Subcutaneous adipose tissue (tissue), 4 donors: ENCODE results near the gene DAAM1. TPM values are rescaled to one million over a fixed set of nuclear protein-coding genes. Genes with fewer than 3 reads are reported as not detected.

ENCODE experiments used
- CTCF ChIP-seq: fragments of 450-650 bp; IDR thresholded peaks from one replicate; pipeline ENCODE4 v1.5.1; 2016; ENCODE audit warnings: low read depth, mild to moderate bottlenecking, control low read depth, antibody characterized with exemption, moderate library complexity
- total RNA-seq, 4 donors: library from RNA; depleted of rRNA; stranded (reverse); fragments of >200 nt; gene quantifications; one replicate each; pipeline ENCODE4 v1.1.0, GENCODE V29; 2016

The DAAM1 gene
- total RNA-seq, 4 donors from 2014 or later: 42.3 to 98.0 (median 59.0) TPM

DNA sequence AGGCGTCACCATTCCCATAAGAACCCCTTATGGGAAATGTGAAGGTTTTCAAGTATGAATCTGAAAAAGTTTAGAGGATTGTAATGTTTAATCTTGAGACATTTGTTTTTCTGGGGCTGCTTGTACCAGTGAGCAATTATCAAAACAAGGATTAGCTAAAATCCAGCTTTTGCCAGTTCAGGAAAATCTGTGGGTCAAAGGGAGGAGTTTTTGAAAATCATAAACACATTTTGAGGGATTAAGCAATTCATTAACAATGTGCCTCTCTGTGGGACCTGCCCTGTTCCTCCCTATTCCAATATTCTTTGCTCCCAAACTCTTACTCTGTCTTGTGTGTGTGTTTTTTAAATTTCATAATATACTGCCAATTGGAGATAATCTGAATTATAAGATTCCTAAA lies 11.7 kb upstream of the DAAM1 start:
- no peak for TF ChIP-seq CTCF

DNA sequence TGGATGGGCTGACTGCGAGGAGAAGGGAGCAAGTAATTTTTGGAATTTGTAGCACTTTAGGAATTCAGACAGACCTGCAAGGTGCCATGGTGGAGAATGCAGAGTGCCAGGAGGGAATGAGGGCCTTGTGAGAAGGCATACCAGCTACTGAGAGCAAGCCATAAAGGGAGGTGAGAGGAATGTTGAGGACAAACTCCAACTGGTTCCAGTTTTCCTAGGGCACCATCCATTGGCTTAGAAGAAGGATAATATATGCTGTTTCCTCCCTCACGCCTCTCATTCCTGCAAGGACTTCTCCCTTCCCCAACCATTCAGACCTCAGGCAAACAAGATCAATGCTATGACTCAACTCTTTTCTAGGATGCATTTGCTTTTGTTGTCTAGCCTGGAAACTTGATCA lies 11.2 kb upstream of the DAAM1 start:
- TF ChIP-seq CTCF: no peak

- no peak for TF ChIP-seq CTCF
Measured at GRCh38 chr14:59181791-59182190, 6.7 kb upstream of the DAAM1 start.

- TF ChIP-seq CTCF: no peak
Measured at GRCh38 chr14:59182641-59183040, 5.8 kb upstream of the DAAM1 start.

DNA sequence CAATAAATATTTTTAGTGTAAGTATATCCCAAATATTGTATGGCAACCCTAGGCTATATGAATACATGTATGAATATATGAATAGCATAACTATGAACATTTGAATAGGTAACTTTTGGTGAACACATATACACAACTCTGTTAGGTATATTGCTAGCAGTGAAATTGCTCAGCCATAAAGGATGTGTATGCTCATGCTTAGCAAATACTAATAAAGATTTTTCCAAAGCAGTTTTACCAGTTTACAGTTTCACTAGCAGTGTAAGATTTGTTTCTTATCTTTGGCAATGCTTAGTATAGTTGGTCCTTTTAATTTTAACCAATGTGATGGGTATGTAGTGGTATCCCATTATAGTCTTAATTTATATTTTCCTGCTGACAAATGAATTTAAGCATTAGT lies 5.3 kb upstream of the DAAM1 start:
- TF ChIP-seq CTCF: no peak

- no peak for TF ChIP-seq CTCF
Measured at GRCh38 chr14:59184396-59184795, 4.1 kb upstream of the DAAM1 start.

- no peak for TF ChIP-seq CTCF
Measured at GRCh38 chr14:59185676-59186075, 2.8 kb upstream of the DAAM1 start.

GRCh38 chr14:59186306-59186705 lies 2.2 kb upstream of the DAAM1 start:
- no peak for TF ChIP-seq CTCF
